Activated CD4-positive, alpha-beta T cell treated with anti-CD3 and anti-CD28 coated beads, Interleukin-2, amount 50 U/mL, for 16 hours (primary cell): ENCODE data around the gene SMYD3.
A peak's percentile ranks its signal among the peaks of the same experiment; 100 is the strongest.

Source experiments
- DNase-seq: peaks from one replicate; pipeline ENCODE4 v3.0.0-alpha.2; 2020

The SMYD3 gene

DNA sequence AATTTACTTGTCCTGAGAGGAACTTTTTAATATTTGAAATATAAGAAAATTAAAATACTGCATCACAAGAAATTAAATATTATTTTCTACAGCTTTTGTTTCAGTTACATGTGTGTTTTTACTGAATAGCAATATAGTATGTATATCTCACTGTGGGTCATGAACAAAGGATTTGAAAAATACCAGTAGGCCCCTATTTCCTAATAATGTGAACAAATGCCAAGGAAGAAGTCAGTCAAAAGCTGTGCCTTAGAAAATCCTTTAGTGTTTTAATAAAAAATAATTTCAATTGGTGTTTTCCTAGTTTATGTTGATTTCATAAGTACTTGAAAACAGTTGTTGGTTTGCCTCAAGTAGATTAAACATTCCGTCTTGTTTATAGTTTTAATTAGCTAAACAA is 46.7 kb downstream of the SMYD3 start:
- DNase-seq: no peak

DNA sequence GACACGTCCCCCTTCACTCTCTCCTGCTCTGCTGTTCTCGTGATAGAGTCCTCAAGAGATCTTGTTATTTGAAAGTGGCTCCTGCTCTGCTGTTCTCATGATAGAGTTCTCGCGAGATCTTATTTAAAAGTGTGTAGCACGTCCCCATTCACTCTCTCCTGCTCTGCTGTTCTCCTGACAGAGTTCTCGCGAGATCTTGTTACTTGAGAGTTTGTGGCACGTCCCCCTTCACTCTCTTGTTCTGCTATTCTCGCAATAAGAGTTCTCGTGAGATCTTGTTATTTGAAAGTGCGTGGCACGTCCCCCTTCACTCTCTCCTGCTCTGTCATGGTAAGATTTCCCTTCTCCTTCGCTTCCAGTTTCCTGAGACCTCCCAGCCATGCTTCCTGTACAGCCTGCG is 47.9 kb downstream of the SMYD3 start:
- no peak for DNase-seq

- DNase-seq: no peak
These were observed 51.6 kb downstream of the SMYD3 start for GRCh38 chr1:246455476-246455875.

GRCh38 chr1:246454655-246455054 is 52.4 kb downstream of the SMYD3 start:
- no peak for DNase-seq

- peak; percentile 30 for DNase-seq
These were observed 56.3 kb downstream of the SMYD3 start for GRCh38 chr1:246450611-246451251.

DNA sequence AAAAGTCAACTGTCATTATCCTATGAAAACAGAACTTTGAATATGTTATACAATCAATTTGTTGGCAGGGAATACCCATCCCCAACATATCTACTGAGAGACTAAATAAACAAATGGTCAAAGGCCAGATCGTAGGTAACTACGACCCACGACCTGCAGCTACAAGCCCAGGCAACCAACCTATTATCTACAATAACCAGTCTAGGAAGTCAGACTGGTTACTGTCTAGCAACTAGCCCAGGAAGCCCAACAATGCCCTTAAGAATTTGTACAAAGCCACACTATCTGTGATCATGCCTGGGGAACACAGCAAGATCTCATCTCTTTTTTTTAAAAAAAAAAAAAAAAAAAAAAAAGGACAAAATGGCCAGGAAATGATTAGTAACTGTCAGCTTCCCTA is 58.7 kb downstream of the SMYD3 start:
- DNase-seq: no peak

GRCh38 chr1:246447501-246447900 is 59.6 kb downstream of the SMYD3 start:
- DNase-seq: no peak

DNA sequence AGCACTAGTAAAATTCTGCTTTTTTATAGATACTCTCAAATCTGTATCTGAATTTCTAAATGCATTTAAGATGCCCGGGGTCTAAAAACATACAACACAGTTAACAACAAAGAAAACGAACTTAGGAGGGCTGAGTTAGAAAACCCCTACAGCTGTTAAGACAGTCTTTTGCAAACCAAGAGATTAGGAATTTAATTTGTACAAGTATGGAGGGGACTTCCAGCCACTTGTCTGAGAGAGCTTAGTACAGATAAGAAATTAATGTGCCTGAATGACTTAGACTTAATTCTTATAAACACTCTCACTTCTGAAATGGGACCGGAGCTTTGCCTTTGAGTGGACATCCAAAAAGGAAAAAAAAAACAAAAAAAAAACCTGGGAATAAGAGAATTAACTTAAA is 61.6 kb downstream of the SMYD3 start:
- DNase-seq: no peak

- DNase-seq: no peak
These were observed 62.5 kb downstream of the SMYD3 start for GRCh38 chr1:246444617-246445016.

DNA sequence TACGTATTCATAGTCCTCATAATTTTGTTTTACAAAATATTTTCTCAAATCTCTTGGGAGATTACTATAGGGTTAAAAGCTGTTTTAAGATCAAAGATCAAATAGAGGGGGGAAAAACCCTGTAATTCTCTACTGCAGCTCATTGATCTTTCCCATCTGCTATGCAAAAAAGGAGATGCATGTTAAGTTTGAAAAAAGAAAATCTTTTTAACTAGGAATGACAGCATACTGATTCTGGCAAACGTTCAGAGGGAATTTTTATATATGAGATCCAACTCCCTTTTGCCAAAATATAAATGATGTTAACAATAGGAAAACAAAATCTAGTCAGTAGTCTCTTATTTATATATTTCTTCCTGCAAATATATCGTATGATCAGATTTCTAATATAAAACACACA is 69.1 kb downstream of the SMYD3 start:
- DNase-seq: no peak

- DNase-seq: no peak
These were observed 71.5 kb downstream of the SMYD3 start for GRCh38 chr1:246435421-246436041.

DNA sequence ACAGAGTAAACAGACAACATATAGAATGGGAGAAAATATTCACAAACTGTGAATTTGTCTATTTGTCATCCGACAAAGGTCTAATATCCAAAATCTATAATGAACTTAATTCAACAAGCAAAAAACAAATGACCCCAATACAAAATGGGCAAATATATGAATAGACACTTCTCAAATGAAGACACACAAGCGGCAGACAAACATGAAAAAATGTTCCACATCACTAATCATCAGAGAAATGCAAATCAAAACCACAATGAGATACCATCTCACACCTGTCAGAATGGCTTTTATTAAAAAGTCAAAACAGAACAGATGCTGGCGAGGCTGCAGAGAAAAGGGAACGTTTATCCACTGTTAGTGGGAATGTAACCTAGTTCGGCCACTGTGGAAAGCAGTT is 72.7 kb downstream of the SMYD3 start:
- DNase-seq: no peak

DNA sequence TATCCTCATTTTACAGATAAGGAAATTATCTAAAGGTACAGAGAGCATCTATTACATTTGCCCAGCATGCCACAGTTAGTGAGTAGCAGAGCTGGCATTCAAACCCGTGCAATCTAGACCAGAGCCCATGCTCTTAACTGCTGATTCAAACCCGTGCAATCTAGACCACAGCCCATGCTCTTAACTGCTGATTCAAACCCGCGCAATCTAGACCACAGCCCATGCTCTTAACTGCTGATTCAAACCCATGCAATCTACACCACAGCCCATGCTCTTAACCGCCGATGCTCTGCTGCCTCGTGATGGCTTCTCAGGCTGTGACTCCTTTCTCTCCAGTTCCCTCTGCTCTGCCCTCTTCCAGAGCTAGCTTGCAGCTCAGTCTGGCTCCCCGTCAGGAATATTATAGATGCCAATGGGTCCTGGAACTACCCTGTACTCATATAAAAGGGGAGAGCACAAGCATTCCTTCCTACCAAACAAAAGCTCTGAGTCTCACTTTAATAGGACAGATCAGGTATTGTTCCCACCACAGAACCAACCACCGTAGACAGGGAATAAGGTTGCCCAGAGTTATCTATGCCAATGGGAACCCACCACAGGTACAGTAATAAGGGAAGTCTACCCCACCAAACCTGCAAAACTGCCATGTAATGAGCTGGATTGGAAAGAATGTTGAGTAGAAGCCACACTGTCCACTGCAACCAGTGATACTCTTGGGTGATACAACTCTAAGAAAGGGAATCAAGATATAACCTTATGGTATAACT is 78.4 kb downstream of the SMYD3 start:
- peak; percentile 91 for DNase-seq

DNA sequence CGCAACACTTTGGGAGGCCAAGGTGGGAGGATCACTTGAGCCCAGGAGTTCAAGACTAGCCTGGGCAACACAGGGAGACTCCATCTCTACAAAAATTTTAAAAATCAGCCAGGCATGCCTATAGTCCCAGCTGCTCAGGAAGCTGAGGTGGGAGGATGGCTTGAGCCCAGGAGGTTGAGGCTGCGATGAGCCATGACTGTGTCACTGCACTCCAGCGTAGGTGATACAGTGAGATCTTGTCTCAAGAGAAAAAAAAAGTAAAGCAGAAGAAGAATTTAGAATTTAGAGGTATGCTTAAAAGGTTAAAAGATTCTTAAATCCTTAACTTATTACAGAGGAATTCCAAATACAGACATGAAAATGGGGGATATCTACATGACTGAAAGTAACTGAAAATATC is 79.5 kb downstream of the SMYD3 start:
- no peak for DNase-seq

GRCh38 chr1:246425895-246426294 is 81.2 kb downstream of the SMYD3 start:
- DNase-seq: no peak

DNA sequence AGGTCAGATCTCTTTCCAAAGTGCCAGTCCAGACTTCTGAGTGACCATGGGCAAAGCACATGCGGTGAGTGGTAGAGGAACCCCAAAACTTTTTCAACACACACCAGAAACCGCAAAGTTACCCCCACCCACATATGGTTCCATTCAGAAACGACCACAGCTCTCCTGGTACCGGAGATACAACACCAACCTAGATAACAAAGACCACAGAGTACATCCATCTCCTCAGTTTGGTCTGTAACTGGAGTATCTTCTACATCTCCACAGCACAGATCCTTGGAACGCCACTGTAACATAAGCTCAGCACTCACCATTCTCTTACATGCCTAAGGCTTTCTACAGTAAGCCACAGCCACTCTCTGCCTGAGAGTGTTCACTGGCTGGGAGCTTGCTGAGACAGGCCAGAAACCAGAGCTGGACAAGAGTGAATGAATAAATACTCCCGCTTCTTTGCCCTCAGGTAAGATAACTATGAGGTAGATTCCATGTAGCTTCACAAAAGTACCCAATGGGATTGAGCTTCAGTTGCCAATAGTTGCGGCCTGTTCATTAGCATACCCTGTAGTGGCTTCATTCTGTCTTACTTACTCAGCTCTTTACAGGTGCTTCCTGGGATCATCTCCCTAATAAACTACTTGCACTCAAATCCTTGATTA is 81.8 kb downstream of the SMYD3 start:
- DNase-seq: no peak

DNA sequence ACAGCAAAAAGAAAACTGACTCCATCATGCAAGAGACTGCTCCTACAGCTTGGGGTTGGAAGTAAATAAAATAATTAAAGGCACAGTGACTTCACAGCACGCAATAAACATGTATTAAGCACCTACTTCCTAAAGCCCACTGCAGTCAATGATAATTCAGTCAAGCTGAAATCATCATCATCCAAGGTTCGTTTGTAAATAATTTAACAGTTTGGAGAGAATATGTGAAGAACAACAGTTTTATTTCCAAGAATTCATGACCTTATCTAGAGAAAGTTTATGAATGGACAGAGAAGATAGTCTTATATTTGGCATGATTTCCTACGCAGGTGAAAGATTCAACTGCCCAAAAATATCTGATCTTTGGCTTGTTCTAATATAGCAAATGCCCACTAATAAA is 86.8 kb downstream of the SMYD3 start:
- no peak for DNase-seq

GRCh38 chr1:246418565-246419312 is 88.3 kb downstream of the SMYD3 start:
- no peak for DNase-seq

GRCh38 chr1:246417813-246418564 is 89.1 kb downstream of the SMYD3 start:
- no peak for DNase-seq

DNA sequence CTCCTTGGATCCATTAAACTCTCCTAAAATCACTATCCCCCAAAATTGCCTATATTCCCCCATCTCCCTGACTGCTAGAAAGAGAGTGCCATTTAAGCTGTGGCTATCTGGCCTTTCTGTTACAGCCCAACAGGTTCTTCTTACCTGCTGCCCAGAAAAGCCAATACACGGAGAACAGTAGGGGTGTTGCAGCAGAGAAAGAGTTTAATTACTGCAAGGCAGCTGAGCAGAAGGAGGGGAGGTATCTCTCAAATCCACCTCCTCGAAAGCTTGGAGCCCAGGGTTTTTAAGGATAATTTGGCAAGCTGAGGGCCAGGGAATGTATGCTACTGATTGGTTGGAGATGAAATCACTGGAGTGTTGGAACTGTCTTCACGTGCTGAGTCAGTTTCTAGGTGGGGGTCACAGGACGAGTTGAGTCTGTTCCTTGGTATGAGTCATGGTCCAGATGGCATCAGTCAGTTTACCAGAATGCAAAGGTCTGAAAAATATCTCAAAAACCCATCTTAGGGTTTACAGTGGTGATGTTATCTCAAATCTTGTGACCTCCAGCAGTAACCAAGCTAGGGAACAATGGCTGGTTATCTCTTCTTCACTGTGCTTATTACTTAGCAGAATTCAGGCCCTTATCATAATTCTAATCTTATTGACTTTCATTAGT is 89.8 kb downstream of the SMYD3 start:
- peak; percentile 39 for DNase-seq

GRCh38 chr1:246416261-246416660 is 90.8 kb downstream of the SMYD3 start:
- no peak for DNase-seq

DNA sequence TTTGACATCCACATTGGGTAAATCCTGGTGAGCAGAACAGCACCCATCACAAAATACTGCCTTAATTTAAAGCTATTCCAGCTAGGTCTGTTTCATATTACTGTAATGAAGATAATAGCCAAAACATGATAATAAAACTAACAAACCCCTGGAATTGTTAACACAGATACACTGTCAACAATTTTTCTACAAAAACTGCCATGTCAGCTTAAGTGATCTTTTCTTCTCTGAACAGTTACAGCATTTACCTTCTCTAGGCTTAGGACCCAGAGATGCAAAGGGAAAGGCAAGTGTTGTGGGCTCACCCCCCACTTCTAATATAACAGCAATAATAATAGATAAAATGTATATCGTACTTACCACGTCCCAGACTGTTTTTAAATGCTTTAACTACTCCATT is 92.1 kb downstream of the SMYD3 start:
- DNase-seq: no peak
